Testis (tissue), 3 donors: Measurements from ENCODE around the gene GNPTAB. TPM values are rescaled to one million over a fixed set of nuclear protein-coding genes. Genes with fewer than 3 reads are reported as not detected.

Experiments
- DNase-seq: peaks from one replicate; pipeline ENCODE4 v3.0.0-alpha.2; 2019
- H3K27ac ChIP-seq, 2 donors: fragments of 200-600 bp; sonication (generic); one replicate each; pipeline ENCODE4 v1.5.1; 2019
- H3K27me3 ChIP-seq: fragments of 200-600 bp; sonication (generic); one replicate; pipeline ENCODE4 v1.5.1; 2019
- H3K36me3 ChIP-seq: fragments of 200-600 bp; sonication (generic); one replicate; pipeline ENCODE4 v1.5.1; 2017; ENCODE audit warnings: low read depth; ENCODE audit errors: missing control alignments
- H3K4me1 ChIP-seq: fragments of 200-600 bp; sonication (generic); one replicate; pipeline ENCODE4 v1.5.1; 2019
- H3K4me3 ChIP-seq, 2 donors: fragments of 200-600 bp; sonication (generic); one replicate each; pipeline ENCODE4 v1.5.1; 2017 to 2019
- H3K9me3 ChIP-seq: fragments of 200-600 bp; sonication (generic); one replicate; pipeline ENCODE4 v1.5.1; 2017
- CTCF ChIP-seq, 3 experiments: fragments of 450-650 bp in 2 of 3; fragments of 200-600 bp in 1 of 3; sonication (generic) in 1 of 3; IDR thresholded peaks; one replicate each; pipeline ENCODE4 v1.5.1; 2016 to 2019; ENCODE audit warnings: antibody characterized with exemption in 3 of 3, mild to moderate bottlenecking in 2 of 3, moderate library complexity in 1 of 3
- POLR2A ChIP-seq: fragments of 450-650 bp; IDR thresholded peaks from one replicate; pipeline ENCODE4 v1.6.1; 2017; ENCODE audit warnings: antibody characterized with exemption, mild to moderate bottlenecking, moderate library complexity
- WGBS, 2 donors: methylation state at CpG; one replicate each; pipeline ENCODE4 v1.1.5; 2018; 5-methylcytosine and 5-hydroxymethylcytosine counted together
- intact Hi-C: fragments of 100-400 bp; cut with DNase I; formaldehyde crosslinking; loops from one replicate; pipeline ENCODE4 v1.15.1; 2023; ENCODE audit warnings: low total_unique reads
- polyA plus RNA-seq: library from polyadenylated mRNA; stranded (reverse); fragments of 350-450 nt; fragmentation: Illumina TruSeq; extraction: RNeasy Lipid Tissue Mini Kit (QIAGEN cat#74804); gene quantifications from one replicate; pipeline ENCODE4 v1.2.3, GENCODE V29; 2014; ENCODE audit warnings: low read depth, low replicate concordance; ENCODE audit not compliant: insufficient read depth
- total RNA-seq, 2 donors: library from RNA; depleted of rRNA; stranded (reverse); fragments of >200 nt; gene quantifications; one replicate each; pipeline ENCODE4 v1.2.3, GENCODE V29; 2016

Gene GNPTAB
- total and polyA plus RNA-seq, 3 donors from 2014 or later: 19.1 to 41.3 (median 39.6) TPM

GRCh38 chr12:101792046-101792931 lies 38.5 kb downstream of the GNPTAB start:
- H3K27ac ChIP-seq: no peak overlapping the region
- no peaks in the 10 kb centered on the region for H3K4me1 ChIP-seq
- TF ChIP-seq POLR2A (no peak), CTCF (IDR thresholded peaks at IDR 0.05) (no peak)
- no peak overlapping the region for H3K4me3 ChIP-seq
- no peaks in the 10 kb centered on the region for H3K27me3 ChIP-seq
- intact Hi-C loops: no loop called here
- WGBS, 2 donors: 73 to 78% methylated on average over 6 of the region's 6 CpGs
- no peaks in the 10 kb centered on the region for H3K36me3 ChIP-seq
- no peak for DNase-seq
- H3K9me3 ChIP-seq: no peaks in the 10 kb centered on the region

DNA sequence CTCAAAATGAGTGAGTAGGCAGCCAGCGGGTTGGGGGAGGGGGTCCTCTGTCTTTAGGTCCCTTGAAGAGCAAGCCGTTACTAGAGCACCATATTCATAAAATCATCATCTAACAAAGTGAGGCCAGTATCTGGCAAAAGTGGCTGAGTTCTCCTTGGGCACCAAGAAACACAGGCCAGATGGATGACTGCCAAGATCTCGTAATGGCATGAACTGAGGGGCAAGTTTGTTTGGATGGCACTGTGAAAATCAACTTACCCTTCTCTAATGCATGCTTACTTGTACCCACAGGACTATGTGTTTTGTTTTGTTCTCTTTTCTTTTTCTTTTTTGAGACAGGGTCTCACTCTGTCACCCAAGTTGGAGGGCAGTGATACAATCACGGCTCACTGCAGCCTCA lies 41.6 kb downstream of the GNPTAB start:
- Histone ChIP-seq H3K9me3 (no peaks in the 10 kb centered on the region), H3K4me1 (no peaks in the 10 kb centered on the region), H3K36me3 (no peaks in the 10 kb centered on the region), H3K27me3 (no peaks in the 10 kb centered on the region), H3K27ac (no peak overlapping the region), H3K4me3 (no peak overlapping the region)
- no peak for DNase-seq
- TF ChIP-seq POLR2A: no peak
- TF ChIP-seq CTCF (IDR thresholded peaks at IDR 0.05): no peak
- intact Hi-C loops: no loop called here
- WGBS, 2 donors: 87 to 88% methylated on average over 4 of the region's 4 CpGs

- Histone ChIP-seq H3K9me3 (no peaks in the 10 kb centered on the region), H3K4me3 (no peak overlapping the region), H3K4me1 (no peaks in the 10 kb centered on the region), H3K27ac (no peak overlapping the region), H3K27me3 (no peaks in the 10 kb centered on the region), H3K36me3 (no peaks in the 10 kb centered on the region)
- intact Hi-C loops: no loop called here
- WGBS, 2 donors: 84 to 100% methylated on average over 1 of the region's 1 CpG
- DNase-seq: no peak
- TF ChIP-seq CTCF (IDR thresholded peaks at IDR 0.05) (no peak), POLR2A (no peak)
Observed at GRCh38 chr12:101785671-101786070, 45.1 kb downstream of the GNPTAB start.

DNA sequence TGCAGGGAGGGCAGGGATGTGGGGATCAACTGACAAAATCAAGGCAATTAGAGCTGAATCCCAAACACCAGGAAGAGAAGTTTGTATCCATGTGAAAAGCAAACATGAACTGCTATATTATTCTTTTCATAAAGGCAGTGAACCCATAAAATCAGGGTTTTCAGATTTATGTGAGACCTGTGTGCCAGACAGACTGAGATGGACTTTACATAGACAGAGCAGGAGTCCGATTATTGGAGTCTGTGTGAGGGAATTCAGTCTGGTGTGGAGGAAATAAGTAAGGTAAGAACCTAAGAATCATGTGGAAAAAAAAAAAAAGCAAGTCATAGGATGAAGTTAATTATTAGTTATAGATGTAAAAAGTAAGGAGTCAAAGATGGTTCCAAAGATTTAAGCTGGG lies 46.4 kb downstream of the GNPTAB start:
- whole genome bisulfite sequencing, 2 donors: 85 to 90% methylated on average over 1 of the region's 1 CpG
- no peak for DNase-seq
- intact Hi-C loops: no loop called here
- no peak overlapping the region for H3K27ac ChIP-seq
- H3K4me3 ChIP-seq: no peak overlapping the region
- TF ChIP-seq CTCF (IDR thresholded peaks at IDR 0.05) (no peak), POLR2A (no peak)
- H3K36me3 ChIP-seq: no peaks in the 10 kb centered on the region
- no peaks in the 10 kb centered on the region for H3K27me3 ChIP-seq
- no peaks in the 10 kb centered on the region for H3K4me1 ChIP-seq
- H3K9me3 ChIP-seq: no peaks in the 10 kb centered on the region

DNA sequence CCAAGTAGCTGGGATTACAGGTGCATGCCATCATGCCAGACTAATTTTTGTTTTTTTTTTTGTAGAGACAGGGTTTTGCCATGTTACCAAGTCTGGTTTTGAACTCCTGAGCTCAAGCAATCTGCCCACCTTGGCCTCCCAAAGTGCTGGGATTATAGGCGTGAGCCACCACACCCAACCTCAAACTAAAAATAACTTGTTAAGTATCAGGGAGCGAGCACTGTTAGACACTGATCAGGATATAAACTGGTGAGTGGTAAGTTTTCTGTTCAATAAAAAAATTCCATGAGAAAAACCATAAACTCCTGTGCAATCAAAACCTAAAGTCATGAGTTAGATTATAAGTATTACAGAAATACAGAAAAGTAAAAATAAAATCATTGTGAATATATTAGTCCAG lies 46.9 kb downstream of the GNPTAB start:
- intact Hi-C loops: no loop called here
- WGBS, 2 donors: 89 to 94% methylated on average over 2 of the region's 2 CpGs
- no peak for DNase-seq

More for the DNA sequence above, 46.9 kb downstream of the GNPTAB start:
- H3K9me3 ChIP-seq: no peaks in the 10 kb centered on the region
- H3K36me3 ChIP-seq: no peaks in the 10 kb centered on the region
- H3K27ac ChIP-seq: no peak overlapping the region
- no peak overlapping the region for H3K4me3 ChIP-seq
- no peaks in the 10 kb centered on the region for H3K4me1 ChIP-seq
- no peaks in the 10 kb centered on the region for H3K27me3 ChIP-seq
- TF ChIP-seq POLR2A (no peak), CTCF (IDR thresholded peaks at IDR 0.05) (no peak)
